ENCODE measurements around the gene RBP7. TPM values are rescaled to one million over a fixed set of nuclear protein-coding genes. Genes with fewer than 3 reads are reported as not detected.

RBP7 gene
- total RNA-seq, 1 experiment from 2014 or later: 11.7 TPM

DNA sequence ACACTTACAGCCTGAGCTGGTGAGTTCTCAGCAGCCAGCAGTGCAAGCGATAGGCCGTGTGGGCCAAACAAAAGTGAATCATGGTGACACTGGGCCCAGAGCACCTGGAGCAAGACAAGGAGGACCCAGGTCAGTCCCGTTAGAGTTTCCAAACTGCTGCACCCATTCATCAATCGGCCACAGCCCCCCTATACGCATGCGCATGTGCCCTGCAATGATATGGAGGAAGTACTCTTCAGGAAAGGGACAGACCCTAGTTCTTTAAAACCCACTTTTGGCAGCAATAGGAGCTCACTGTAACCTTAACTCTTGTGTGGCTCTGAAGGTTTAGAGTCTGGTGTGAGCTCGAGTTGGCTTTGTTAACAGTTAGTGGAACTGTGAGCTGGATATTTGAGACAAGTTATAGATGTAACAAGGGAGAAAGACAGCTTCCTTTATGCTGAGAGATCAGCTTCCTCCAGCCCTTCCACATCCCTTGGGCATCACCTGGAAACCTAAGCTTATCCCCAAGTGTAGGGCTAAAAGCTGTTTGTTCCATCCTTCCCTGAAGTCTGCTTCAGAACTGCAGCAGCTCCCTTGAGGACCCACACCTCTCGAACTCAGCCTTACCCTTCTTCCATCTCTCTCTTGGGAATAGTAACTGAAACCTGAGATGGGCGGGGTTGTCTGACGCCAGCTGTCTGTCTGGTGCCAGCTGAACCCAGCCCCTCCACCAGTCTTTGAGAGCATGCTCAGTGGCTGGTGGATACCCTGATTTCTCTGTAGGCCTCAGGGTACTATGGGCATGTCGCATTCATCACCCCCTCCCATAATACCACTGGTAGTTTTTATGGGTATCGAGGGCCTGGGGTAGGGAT is 36.1 kb upstream of the RBP7 start:
- H3K36me3 ChIP-seq (ENCODE audit: control insufficient read depth, insufficient read depth, low read length): no peaks in the 10 kb centered on the region
- Mint-ChIP-seq H3K4me3 (ENCODE audit: unreplicated experiment) (no peak overlapping the region), H3K36me3 (ENCODE audit: insufficient read depth, unreplicated experiment) (no peaks in the 10 kb centered on the region), H3K4me1 (ENCODE audit: low read depth, unreplicated experiment) (no peaks in the 10 kb centered on the region), H3K9me3 (ENCODE audit: unreplicated experiment) (no peaks in the 10 kb centered on the region), H3K27ac (ENCODE audit: unreplicated experiment) (no peak overlapping the region), H3K27me3 (ENCODE audit: insufficient read depth, unreplicated experiment) (no peaks in the 10 kb centered on the region)
- H3K27me3 ChIP-seq (replicated peaks; ENCODE audit: control insufficient read depth, insufficient read depth, low read length): no peaks in the 10 kb centered on the region
- H3K4me3 ChIP-seq (ENCODE audit: low read depth, low read length): no peak overlapping the region
- ChIA-PET POLR2A (no interaction called here), CTCF (no interaction called here)
- BruUV-seq (replicated peaks): no TSS peak
- intact Hi-C loops (cut with micrococcal nuclease; ENCODE audit: unreplicated experiment): no loop called here
- no peaks in the 10 kb centered on the region for H3K9me3 ChIP-seq
- DNase-seq: no peak
- no peak for TF ChIP-seq CTCF (IDR thresholded peaks at IDR 0.05; ENCODE audit: insufficient read depth in 1 of 2, low read depth in 1 of 2, low read length in 1 of 2, severe bottlenecking in 1 of 2, unreplicated experiment in 1 of 2)
- H3K4me1 ChIP-seq: 0 out of 2 replicates have a peak, but pooled peaks cover 9% of the 10 kb centered on the region

- POLR2A ChIA-PET: no interaction called here
- Mint-ChIP-seq H3K4me1 (ENCODE audit: low read depth, unreplicated experiment) (no peaks in the 10 kb centered on the region), H3K27ac (ENCODE audit: unreplicated experiment) (no peak overlapping the region), H3K9me3 (ENCODE audit: unreplicated experiment) (no peaks in the 10 kb centered on the region), H3K4me3 (ENCODE audit: unreplicated experiment) (no peak overlapping the region), H3K36me3 (ENCODE audit: insufficient read depth, unreplicated experiment) (no peaks in the 10 kb centered on the region), H3K27me3 (ENCODE audit: insufficient read depth, unreplicated experiment) (no peaks in the 10 kb centered on the region)
- Histone ChIP-seq H3K36me3 (ENCODE audit: control insufficient read depth, insufficient read depth, low read length) (no peaks in the 10 kb centered on the region), H3K4me1 (no peaks in the 10 kb centered on the region), H3K27me3 (replicated peaks; ENCODE audit: control insufficient read depth, insufficient read depth, low read length) (no peaks in the 10 kb centered on the region), H3K4me3 (ENCODE audit: low read depth, low read length) (no peak overlapping the region), H3K9me3 (no peaks in the 10 kb centered on the region)
- TF ChIP-seq CTCF (IDR thresholded peaks at IDR 0.05; ENCODE audit: insufficient read depth in 1 of 2, low read depth in 1 of 2, low read length in 1 of 2, severe bottlenecking in 1 of 2, unreplicated experiment in 1 of 2): no peak
- no TSS peak for BruUV-seq (replicated peaks)
- CTCF ChIA-PET: no interaction called here
- no peak for DNase-seq
- intact Hi-C loops (cut with micrococcal nuclease; ENCODE audit: unreplicated experiment): no loop called here
These were observed 12.8 kb upstream of the RBP7 start for GRCh38 chr1:9984253-9984652.

DNA sequence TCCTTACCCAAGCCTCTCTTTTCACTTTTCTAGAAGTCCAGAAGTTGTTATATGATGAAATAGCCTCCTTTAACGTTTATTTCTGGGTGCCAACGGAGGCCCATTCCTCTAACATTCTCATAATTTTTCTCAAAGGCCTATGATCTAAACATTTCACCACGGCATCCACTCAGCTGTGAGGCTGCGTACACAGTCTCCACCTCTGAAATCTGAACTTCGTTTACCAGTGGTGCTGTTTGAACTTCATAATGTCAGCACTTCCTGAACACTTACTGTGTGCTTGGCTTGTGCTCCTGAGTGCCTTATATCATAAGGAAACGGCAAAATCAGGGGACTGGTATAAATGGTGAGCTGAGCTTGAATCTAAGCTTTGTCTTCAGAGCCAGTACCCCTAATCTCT is 12.0 kb upstream of the RBP7 start:
- no peaks in the 10 kb centered on the region for H3K36me3 ChIP-seq (ENCODE audit: control insufficient read depth, insufficient read depth, low read length)
- H3K27me3 ChIP-seq (replicated peaks; ENCODE audit: control insufficient read depth, insufficient read depth, low read length): no peaks in the 10 kb centered on the region
- H3K36me3 Mint-ChIP-seq (ENCODE audit: insufficient read depth, unreplicated experiment): no peaks in the 10 kb centered on the region
- no peak for TF ChIP-seq CTCF (IDR thresholded peaks at IDR 0.05; ENCODE audit: insufficient read depth in 1 of 2, low read depth in 1 of 2, low read length in 1 of 2, severe bottlenecking in 1 of 2, unreplicated experiment in 1 of 2)
- H3K4me1 Mint-ChIP-seq (ENCODE audit: low read depth, unreplicated experiment): no peaks in the 10 kb centered on the region
- no peaks in the 10 kb centered on the region for H3K9me3 Mint-ChIP-seq (ENCODE audit: unreplicated experiment)
- no peak overlapping the region for H3K4me3 ChIP-seq (ENCODE audit: low read depth, low read length)
- ChIA-PET POLR2A (no interaction called here), CTCF (no interaction called here)
- H3K4me1 ChIP-seq: no peaks in the 10 kb centered on the region
- no peaks in the 10 kb centered on the region for H3K9me3 ChIP-seq
- BruUV-seq (replicated peaks): no TSS peak
- H3K27ac Mint-ChIP-seq (ENCODE audit: unreplicated experiment): no peak overlapping the region
- H3K27me3 Mint-ChIP-seq (ENCODE audit: insufficient read depth, unreplicated experiment): no peaks in the 10 kb centered on the region
- intact Hi-C loops (cut with micrococcal nuclease; ENCODE audit: unreplicated experiment): no loop called here
- H3K4me3 Mint-ChIP-seq (ENCODE audit: unreplicated experiment): no peak overlapping the region
- no peak for DNase-seq

All from Caco-2 (cell line).